NCI-H2029 treated with DMSO at 0.1 percent for 48 hours (cell line): ENCODE results near the gene TRMT10A.
"Not testable (repeated sequence)": the region's sequence is repeated elsewhere in the genome, so short reads cannot be mapped to it uniquely, and the experiment has no call there.

ENCODE experiments used
- DNase-seq: peaks from one replicate; lab custom pipeline; 2025; lab: John Stamatoyannopoulos, UW

Gene TRMT10A

DNA sequence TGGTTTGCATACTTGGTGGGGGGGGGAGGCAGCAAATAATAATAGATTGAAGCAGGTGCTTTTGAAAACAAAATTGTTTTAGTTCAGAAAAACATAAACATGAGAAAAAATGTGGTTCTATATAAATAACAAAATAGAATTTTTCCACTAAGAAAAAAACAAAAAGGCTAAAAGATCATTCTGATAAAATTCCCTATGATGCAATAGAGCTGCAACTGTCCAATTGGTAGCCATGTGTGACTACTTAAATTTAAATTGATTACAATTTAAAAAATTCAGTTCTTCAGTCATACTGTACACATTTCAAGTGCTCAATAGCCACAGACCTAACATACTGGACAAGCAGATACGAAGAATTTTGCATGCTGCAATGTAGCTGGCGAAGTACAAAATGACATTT lies 11.0 kb downstream of the TRMT10A start:
- DNase-seq, result no peak

DNA sequence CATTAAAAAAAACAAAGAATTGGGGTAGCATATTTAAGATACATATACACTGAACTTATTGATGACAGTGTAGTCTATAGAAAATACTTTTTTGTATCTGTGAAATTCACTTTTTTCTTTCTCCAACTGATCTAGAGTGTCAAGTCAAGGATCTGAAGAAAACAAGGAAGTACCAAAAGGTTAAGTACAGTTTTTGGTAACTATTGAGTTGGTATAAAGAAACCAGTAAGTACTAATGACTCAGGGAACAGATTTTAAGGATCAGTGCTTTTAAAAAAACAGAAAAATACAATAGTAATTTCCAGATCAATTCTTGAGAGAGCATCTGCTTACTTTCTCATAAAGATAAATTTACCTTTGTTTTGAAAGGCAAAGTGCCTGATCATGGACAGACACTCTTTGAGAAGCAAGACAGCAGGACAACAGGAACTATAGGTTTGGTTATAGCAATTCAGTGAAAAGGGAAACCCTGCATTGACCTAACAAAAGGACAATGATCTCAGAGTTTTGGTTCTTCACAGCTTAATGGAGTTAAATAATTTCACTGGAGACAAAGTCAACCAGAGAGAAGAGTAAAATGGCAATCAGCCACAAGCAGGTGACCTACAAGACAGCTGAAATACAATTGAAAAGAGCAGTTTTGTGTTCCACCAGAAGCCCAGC lies 23.4 kb downstream of the TRMT10A start:
- no peak for DNase-seq

DNA sequence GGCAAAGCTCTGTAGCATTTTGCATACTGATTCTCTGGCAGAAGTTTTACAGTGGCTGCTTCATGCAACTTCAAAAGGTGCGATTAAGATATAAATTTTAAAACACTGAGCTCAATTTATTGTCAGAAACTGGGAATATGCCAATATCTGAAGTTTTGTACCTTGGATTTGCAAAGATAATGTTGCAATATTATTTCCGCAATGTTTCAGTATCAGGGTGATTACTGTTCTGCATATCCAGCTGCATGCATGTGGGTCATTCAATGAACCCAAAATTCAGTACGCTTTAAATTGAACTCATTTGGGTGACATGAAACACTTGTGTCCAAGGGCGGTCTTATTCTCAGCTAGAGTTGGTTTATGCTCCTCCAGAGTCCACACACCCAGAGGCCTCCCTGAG lies 26.2 kb downstream of the TRMT10A start:
- no peak for DNase-seq

DNA sequence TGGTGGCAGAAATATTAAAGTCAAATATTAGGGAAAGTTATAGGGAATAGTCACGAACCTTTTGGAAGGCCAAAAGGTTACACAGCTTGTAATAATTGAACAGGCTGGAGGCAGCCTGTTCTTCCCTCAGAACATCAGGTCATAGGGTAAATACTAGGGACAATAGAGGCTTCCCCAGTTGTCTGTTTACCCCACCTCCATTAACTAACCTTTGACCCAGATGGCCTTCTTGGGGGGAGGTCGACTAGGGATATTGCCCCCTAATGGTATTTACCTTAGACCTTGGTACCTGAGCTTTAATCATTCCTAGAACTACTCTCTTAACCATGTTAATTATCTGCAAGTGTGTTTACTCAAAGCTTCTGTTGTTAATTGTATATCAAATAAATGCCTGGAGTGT lies 27.0 kb downstream of the TRMT10A start:
- no peak for DNase-seq

DNA sequence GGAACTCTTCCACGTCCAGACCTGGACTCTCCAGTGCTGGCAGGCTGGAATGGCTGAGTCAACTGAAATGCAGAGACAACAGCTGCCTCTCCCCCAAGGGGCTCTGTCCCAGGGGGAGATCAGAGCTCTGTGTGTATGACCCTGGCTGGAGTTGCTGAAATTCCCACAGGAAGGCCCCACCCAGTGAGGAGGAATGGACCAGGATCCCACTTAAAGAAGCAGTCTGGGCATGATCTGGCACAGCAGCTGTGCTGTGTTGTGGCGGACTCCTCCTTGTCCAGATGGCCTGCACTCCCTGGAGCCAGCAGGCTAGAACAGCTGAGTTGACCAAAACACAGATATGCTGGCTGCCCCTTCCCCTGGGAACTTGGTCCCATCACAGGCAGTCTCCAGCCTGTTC lies 27.6 kb downstream of the TRMT10A start:
- no peak for DNase-seq

DNA sequence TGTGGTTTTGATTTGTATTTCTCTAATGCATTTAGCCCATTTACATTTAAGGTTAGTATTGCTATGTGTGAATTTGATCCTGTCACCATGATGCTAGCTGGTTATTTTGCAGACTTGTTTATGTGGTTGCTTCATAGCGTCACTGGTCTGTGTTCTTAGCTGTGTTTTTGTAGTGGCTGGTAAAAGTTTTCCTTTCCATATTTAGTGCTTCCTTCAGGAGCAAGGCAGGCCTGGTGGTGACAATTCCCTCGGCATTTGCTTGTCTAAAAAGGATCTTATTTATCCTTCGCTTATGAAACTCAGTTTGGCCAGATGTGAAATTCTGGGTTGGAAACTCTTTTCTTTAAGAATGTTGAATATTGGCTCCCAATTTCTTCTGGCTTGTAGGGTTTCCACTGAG lies 29.1 kb downstream of the TRMT10A start:
- DNase-seq, result not testable (repeated sequence)

DNA sequence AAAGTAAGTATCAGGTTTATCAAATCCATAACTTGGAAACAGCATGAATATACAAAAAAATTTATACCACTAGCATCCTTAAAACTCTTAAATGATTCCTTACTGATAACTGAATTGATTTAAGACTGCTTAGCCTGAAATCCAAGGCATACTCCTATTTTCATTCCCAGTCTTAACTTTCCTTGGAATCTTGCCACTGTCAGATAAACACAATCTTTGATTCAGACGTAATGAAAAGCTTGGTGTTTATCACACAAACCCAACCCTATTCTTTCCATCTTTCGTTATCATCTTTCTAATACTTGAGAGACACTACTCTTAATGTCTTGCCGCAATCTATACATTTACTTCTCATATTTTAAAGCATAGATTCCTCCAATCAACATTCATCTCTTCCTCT lies 33.9 kb downstream of the TRMT10A start:
- DNase-seq, result no peak

DNA sequence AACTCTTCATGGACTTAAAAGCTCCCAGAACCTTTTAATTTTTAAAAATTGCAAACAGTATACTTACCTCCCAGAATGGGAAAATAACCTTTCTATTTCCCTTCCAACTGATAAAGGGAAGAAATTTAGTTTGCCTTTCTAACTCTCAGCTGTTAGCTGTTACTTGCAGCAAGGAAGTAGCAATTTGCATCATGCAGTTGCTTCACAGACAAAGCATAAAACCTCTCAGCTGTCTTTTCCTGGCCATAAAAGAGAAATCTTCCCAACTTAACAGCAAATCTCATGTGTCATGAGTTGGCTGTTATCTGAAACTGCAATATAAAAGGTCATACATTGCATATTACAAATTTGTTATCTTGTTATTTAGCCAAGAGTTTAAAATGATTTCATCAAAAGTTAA lies 34.6 kb downstream of the TRMT10A start:
- DNase-seq, result no peak

DNA sequence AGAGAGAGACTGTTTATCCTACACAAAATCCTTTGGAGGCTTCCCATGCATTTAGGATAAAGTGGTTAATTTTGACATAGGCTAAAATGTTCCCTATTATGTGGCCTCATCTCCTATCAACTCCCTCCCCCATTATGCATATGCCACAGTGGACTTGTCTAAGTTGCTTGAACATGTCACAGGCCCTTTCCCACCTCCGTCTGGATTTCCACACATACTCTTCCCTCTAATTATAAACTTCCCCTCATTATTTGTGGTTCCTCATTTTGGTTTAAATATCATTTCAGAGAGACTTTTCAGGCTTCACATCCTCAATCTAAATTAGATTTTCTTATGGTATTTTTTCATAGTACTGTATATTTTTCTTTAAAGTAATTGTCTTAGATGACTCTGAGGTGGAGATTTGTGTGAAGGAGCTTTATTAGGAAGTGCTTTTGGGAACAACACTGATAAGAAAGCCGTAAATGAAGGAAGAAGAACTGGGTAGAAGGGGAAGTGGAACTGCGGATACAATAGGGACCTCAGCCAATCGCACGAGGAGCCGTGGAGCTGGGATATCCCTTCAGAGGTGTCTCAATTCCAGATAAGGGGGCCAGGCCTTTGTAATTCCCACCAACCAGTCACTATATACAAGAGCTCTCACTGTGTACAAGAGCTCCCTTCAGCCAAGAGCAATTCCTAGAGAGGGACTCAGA lies 45.1 kb downstream of the TRMT10A start:
- no peak for DNase-seq

DNA sequence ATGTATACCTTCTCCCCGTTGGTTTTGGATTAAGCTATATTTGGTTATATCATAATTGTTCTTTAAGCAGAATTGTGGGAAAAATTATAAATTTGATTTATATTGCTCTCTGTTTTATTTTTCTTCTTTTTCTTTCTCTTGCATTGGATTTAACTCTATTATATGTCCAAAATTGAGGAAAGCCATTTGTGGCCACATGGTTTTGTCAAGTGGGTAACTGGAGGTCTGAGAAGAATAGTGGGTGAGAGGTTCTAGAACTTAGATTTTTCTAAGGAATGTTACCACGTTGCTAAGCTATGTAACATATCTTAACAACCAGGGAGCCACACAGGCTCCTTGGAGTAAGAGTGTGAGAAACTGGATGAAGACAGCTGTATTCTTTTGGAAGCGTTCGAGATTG lies 53.1 kb downstream of the TRMT10A start, which contains the start of gene C4orf17:
Gene C4orf17 (plus strand): TSS at position 301 of the 400 bp plus-strand sequence. CDS start 2,061 bp downstream, outside the sequence.
- no peak for DNase-seq

DNA sequence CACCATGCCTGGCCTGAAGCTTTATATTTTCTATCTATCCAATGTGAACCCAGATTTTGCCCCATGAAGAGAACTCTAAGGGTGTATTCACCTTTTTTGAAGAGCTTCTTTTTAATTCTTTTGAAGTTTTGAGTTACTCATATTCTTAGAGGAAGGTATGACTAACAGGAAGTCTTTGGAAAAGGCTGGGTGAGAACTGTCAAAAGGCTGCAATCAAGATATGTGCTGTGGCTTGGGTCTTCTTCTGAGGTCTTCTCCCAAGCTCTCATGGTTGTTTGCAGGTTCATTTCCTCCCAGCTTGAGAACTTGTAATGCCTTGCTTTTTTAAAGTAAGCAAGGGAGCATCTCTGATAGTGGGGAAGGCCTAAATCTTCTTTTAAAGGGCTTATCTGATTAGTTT lies 56.1 kb downstream of the TRMT10A start:
- DNase-seq, result no peak

DNA sequence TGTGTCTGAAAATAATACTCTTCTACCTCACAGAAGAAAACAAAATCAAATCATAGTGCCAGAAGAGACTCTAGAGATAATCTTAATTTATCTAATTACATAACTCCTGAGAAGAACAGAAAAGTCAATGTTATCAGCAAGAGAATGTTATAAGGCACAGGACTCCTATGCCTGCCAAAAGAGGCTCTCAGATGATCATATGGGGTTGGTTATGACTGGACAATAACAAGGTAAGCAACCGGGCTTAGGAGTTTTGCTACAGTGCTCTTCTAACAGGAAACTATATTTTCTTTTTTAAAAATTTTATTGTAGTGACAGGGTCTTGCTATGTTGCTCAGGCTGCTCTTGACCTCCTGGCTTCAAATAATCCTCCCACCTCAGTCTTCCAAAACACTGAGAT lies 56.5 kb downstream of the TRMT10A start:
- no peak for DNase-seq

DNA sequence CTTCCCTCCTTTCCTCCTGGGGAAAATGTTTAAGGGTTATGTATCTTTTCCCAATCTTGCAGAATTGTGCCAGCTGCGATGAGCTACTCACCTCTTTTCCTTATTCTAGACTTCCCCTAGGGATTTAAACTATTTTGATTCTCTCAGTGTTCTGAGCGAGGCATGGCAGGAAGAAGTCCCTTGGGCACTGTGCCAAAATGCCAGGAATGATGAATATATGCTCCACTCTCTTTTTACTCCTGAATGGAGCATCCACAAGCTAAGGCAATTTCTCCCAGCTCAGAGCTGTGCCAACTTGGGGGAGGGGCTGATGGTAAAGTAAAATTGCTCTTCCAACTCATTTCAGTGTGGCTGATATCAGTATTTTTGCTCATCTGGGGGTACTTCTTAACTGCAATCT lies 57.1 kb downstream of the TRMT10A start:
- DNase-seq, result no peak

DNA sequence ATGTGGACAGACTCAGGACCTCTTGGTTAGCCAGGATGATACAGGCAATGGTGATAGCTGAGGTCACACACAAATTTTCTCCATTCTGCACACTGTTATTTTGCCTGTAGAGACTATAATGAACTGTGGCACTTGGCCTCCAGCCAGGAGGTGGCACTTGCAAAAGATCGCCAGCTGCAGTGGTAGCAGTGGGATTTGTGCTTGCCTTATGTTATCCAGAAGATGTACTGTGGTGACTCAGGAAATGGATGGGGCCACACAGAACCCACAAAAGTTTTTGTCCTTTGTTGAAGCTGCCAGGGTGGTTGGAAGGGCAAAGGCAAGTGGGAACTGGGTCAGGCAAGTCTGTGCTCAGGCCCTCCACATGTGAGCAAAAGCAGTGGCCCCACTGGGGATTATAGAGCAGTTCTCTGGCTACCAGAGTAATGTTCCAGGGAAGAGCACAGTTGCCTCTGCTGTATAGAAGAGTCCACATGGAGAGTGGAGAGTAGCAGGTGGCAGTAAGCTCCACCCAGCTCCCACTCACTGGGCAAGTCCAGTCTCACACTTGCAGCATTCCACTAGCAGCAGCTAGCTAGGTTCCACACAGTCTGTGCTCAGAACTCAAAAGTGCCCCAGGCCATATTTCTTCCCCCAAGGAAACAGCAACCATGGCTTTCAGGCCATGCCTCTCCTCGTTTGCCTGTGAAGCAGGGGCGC lies 58.9 kb downstream of the TRMT10A start:
- DNase-seq, result no peak
